HepG2 (cell line): ENCODE measurements around the gene RAN. TPM values are rescaled to one million over a fixed set of nuclear protein-coding genes. Genes with fewer than 3 reads are reported as not detected.

Experiments used
- ARID5B ChIP-seq: IDR thresholded peaks from 2 replicates; pipeline ENCODE4 v1.4.0; 2020; ENCODE audit warnings: mild to moderate bottlenecking, missing genetic modification reagents
- ATF7 ChIP-seq, 2 experiments: fragments of 450-650 bp in 1 of 2; sonication (generic) in 1 of 2; formaldehyde crosslinking in 1 of 2; IDR thresholded peaks; 2 replicates each; pipeline versions ENCODE4 v1.4.0 to v1.6.1; 2016 to 2020; ENCODE audit warnings: antibody characterized with exemption in 1 of 2, mild to moderate bottlenecking in 1 of 2, missing genetic modification reagents in 1 of 2
- HOXA5 ChIP-seq: sonication (generic); formaldehyde crosslinking; IDR thresholded peaks from 2 replicates; pipeline ENCODE4 v1.4.0; 2020; ENCODE audit warnings: missing genetic modification reagents
- JUN ChIP-seq: sonication (generic); formaldehyde crosslinking; IDR thresholded peaks from 2 replicates; pipeline ENCODE4 v1.4.0; 2020; ENCODE audit warnings: mild to moderate bottlenecking, missing genetic modification reagents
- KLF16 ChIP-seq, 2 experiments: sonication (generic) in 1 of 2; formaldehyde crosslinking in 1 of 2; IDR thresholded peaks; 2 replicates each; pipeline versions ENCODE4 v1.6.1 to v1.8.0; 2016 to 2023; ENCODE audit warnings: missing genetic modification reagents in 2 of 2, missing compliant biosample characterization in 1 of 2
- LCORL ChIP-seq, 2 experiments: fragments of 450-650 bp in 1 of 2; sonication (generic) in 1 of 2; formaldehyde crosslinking in 1 of 2; IDR thresholded peaks; 2 replicates each; pipeline versions ENCODE4 v1.5.0 to v1.6.1; 2017 to 2020; ENCODE audit warnings: antibody characterized with exemption in 1 of 2, missing genetic modification reagents in 1 of 2
- SMAD3 ChIP-seq: sonication (generic); formaldehyde crosslinking; IDR thresholded peaks from 2 replicates; pipeline ENCODE4 v1.4.0; 2020; ENCODE audit warnings: missing genetic modification reagents
- SOX6 ChIP-seq, 2 experiments: fragments of 450-650 bp in 1 of 2; sonication (generic) in 1 of 2; formaldehyde crosslinking in 1 of 2; IDR thresholded peaks; 2 replicates each; pipeline versions ENCODE4 v1.4.0 to v1.6.1; 2017 to 2020; ENCODE audit warnings: antibody characterized with exemption in 1 of 2, mild to moderate bottlenecking in 1 of 2, missing genetic modification reagents in 1 of 2
- TFDP2 ChIP-seq: sonication (generic); formaldehyde crosslinking; IDR thresholded peaks from 2 replicates; pipeline ENCODE4 v1.4.0; 2020; ENCODE audit warnings: missing genetic modification reagents
- ZMYM4 ChIP-seq: sonication (generic); formaldehyde crosslinking; IDR thresholded peaks from 2 replicates; pipeline ENCODE4 v1.8.1; 2023; ENCODE audit warnings: mild to moderate bottlenecking, missing genetic modification reagents
- ZNF414 ChIP-seq: sonication (generic); formaldehyde crosslinking; IDR thresholded peaks from 2 replicates; pipeline ENCODE4 v1.5.0; 2020; ENCODE audit warnings: missing genetic modification reagents
- ZNF430 ChIP-seq: sonication (generic); formaldehyde crosslinking; IDR thresholded peaks from 2 replicates; pipeline ENCODE4 v1.9.0; 2021; ENCODE audit warnings: mild to moderate bottlenecking, missing genetic modification reagents
- ZNF441 ChIP-seq: sonication (generic); formaldehyde crosslinking; IDR thresholded peaks from 2 replicates; pipeline ENCODE4 v1.7.0; 2021; ENCODE audit warnings: missing genetic modification reagents, borderline replicate concordance
- ZNF569 ChIP-seq: sonication (generic); formaldehyde crosslinking; IDR thresholded peaks from 2 replicates; pipeline ENCODE4 v1.5.0; 2020; ENCODE audit warnings: mild to moderate bottlenecking, missing genetic modification reagents, moderate library complexity, borderline replicate concordance
- ZNF598 ChIP-seq: sonication (generic); formaldehyde crosslinking; IDR thresholded peaks from 2 replicates; pipeline ENCODE4 v1.5.1; 2020; ENCODE audit warnings: mild to moderate bottlenecking, missing genetic modification reagents, borderline replicate concordance
- ZNF687 ChIP-seq: sonication (generic); formaldehyde crosslinking; IDR thresholded peaks from 2 replicates; pipeline ENCODE4 v1.5.1; 2020; ENCODE audit warnings: mild to moderate bottlenecking, missing genetic modification reagents, moderate library complexity
- ZSCAN31 ChIP-seq: sonication (generic); formaldehyde crosslinking; IDR thresholded peaks from 2 replicates; pipeline ENCODE4 v1.5.0; 2020; ENCODE audit warnings: low read depth, mild to moderate bottlenecking, missing genetic modification reagents
- polyA plus RNA-seq, 8 experiments: library from polyadenylated mRNA; depleted of rRNA in 3 of 8; stranded (reverse) in 7 of 8; unstranded in 1 of 8; fragments of >200 nt; fragmentation: Illumina TruSeq in 4 of 8; extraction: Trizol in 4 of 8; gene quantifications; 2 replicates each; pipeline versions ENCODE4 v1.2.1 to v1.2.3, GENCODE V29; 2011 to 2016; ENCODE audit warnings: low read depth in 4 of 8, missing spikeins in 1 of 8, mixed read lengths in 1 of 8; ENCODE audit not compliant: insufficient read depth in 1 of 8
- total RNA-seq, 5 experiments: library from RNA; depleted of rRNA; stranded (reverse); fragments of >200 nt; fragmentation: Illumina TruSeq; extraction: Trizol; gene quantifications; 2 replicates each; pipeline ENCODE4 v1.2.3, GENCODE V29; 2016; ENCODE audit warnings: low read depth in 1 of 5

RAN gene
- total and polyA plus RNA-seq, 2 of the 13 experiments (the other 11 are each of a cell fraction or from before 2014, with no cell fraction given), result 1,335 to 1,630 TPM

- peak; percentile 60; the same call in 1 of the 2 replicates for TF ChIP-seq ZNF687 (CRISPR knock-in tag)
- TF ChIP-seq HOXA5 (CRISPR knock-in tag), result no peak
- peak; percentile 79; the same call in 1 of the 2 replicates for TF ChIP-seq ZNF598 (CRISPR knock-in tag)
- TF ChIP-seq ZMYM4, result peak; percentile 56; the same call in 1 of the 2 replicates
- TF ChIP-seq SMAD3 (CRISPR knock-in tag), result no peak
- TF ChIP-seq LCORL (IDR thresholded peaks at IDR 0.05), result no peak
- 0 out of 2 replicates have a peak, but pooled peaks have one; percentile 18 for TF ChIP-seq LCORL (CRISPR knock-in tag; IDR thresholded peaks at IDR 0.05)
- TF ChIP-seq ZNF441 (CRISPR knock-in tag), result no peak
- TF ChIP-seq TFDP2, result 0 out of 2 replicates have a peak, but pooled peaks have one; percentile 36
- 0 out of 2 replicates have a peak, but pooled peaks have one; percentile 81 for TF ChIP-seq ZNF430 (CRISPR knock-in tag)
- TF ChIP-seq JUN (CRISPR knock-in tag), result no peak
- TF ChIP-seq ZNF569, result no peak
- no peak for TF ChIP-seq ATF7 (IDR thresholded peaks at IDR 0.05)
- TF ChIP-seq ATF7 (CRISPR knock-in tag; IDR thresholded peaks at IDR 0.05), result no peak
- TF ChIP-seq ARID5B (CRISPR knock-in tag), result peak; percentile 57; the same call in 1 of the 2 replicates
- TF ChIP-seq SOX6 (IDR thresholded peaks at IDR 0.05), result no peak
- TF ChIP-seq SOX6 (CRISPR knock-in tag; IDR thresholded peaks at IDR 0.05), result peak; percentile 63
- peak; percentile 43; the same call in 1 of the 2 replicates for TF ChIP-seq ZSCAN31 (CRISPR knock-in tag)
- TF ChIP-seq ZNF414 (CRISPR knock-in tag), result no peak
- peak in 1 of 2 experiments; percentile 44; a peak in 1 of 4 replicates for TF ChIP-seq KLF16 (CRISPR knock-in tag; IDR thresholded peaks at IDR 0.05)
These were observed 32.7 kb upstream of the RAN start, which contains the start of gene STX2 (continued) for GRCh38 chr12:130838951-130839769.
